Left hindlimb (tissue), 1 donor: ENCODE results near the gene ANXA1.
"Not testable (repeated sequence)": the region's sequence is repeated elsewhere in the genome, so short reads cannot be mapped to it uniquely, and the experiment has no call there.

Experiments
- DNase-seq: peaks from one replicate; pipeline ENCODE4 v3.0.0-alpha.2; 2018

ANXA1 gene, protein sequence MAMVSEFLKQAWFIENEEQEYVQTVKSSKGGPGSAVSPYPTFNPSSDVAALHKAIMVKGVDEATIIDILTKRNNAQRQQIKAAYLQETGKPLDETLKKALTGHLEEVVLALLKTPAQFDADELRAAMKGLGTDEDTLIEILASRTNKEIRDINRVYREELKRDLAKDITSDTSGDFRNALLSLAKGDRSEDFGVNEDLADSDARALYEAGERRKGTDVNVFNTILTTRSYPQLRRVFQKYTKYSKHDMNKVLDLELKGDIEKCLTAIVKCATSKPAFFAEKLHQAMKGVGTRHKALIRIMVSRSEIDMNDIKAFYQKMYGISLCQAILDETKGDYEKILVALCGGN

GRCh38 chr9:73151653-73152542 is at the start of gene ANXA1:
Gene ANXA1 (plus strand): TSS chr9:73151865. CDS start chr9:73158536, 6,671 bp downstream.
- no peak for DNase-seq

DNA sequence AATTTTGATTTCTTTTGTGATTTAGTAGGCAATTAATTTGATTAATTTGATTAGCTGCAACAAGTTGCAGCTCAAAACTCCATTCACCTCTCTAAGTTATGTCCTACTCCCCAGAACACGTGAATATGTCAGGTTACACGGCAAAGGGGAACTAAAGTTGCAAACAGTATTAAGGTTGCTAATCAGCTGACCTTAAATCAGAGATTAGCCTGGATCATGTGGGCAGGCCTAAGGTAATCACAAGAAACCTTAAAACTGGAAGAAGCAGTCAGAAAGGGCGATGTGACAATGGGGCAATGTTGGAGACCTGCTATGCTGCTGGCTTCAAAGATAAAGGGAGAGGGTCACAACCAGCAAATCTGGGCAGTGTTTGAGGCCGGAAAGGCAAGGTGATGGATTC is 47.3 kb upstream of the ANXA1 start:
- no peak for DNase-seq

GRCh38 chr9:73104921-73105320 is 46.7 kb upstream of the ANXA1 start:
- no peak for DNase-seq

DNA sequence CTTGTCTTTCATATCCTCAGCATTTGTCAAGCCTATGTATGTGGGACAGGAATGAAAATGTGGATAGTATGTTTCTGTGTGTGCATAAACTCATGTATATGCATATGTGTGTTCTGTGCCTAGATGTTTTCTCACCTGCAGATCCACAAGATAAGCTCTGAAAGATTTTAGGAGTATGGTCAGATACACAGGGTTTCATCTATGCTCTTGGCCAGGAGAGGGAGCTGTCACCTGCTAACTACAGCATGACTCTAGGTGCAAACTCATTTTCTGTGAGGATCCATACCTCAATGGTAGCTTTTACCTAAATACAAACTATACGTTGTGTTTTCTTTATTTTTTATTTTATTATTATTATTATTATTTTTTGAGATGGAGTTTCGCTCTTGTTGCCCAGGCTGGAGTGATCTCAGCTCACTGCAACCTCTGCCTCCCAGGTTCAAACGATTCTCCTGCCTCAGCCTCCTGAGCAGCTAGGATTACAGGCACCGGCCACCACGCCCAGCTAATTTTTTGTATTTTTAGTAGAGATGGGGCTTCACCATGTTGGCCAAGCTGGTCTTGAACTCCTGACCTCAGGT is 44.1 kb upstream of the ANXA1 start:
- DNase-seq = not testable (repeated sequence)

DNA sequence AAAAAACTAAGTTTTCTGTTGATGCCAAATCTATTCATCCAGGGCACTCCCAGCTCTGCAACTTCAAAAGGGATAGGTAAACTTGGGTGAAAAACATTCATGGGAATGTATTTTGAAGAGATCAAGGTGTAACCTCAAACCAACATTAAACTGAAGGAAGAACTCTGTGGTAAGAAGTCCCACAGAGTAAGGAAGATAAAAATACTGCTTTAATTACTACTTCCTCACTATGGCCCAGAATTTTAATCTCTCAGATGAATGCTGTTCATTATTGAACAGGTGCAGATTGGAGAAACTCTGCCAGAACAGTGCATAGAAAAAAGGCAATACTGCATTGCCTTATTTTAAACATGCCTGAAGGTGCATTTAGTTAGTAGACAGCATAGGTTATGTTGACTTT is 37.6 kb upstream of the ANXA1 start:
- no peak for DNase-seq

DNA sequence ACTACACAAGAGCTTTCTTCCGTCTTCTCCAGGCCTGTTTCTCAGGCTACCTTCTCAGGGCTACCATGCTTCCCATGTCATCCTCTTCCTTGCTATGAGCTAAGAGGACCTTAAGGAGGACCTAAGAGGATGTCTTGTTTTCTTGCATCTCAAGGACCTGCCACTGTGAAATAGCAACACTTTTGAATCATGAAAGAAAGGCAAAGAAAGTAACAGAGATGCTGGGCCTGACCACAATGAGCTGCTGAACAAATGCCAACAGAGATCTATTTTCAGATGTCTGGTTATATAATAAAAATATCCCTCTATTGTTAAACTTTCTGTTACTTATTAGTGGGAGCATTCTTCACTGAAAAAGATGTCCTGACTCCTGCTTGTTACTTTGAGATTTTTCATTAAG is 36.7 kb upstream of the ANXA1 start:
- DNase-seq = no peak

- no peak for DNase-seq
These were observed 35.6 kb upstream of the ANXA1 start for GRCh38 chr9:73116031-73116430.

- DNase-seq = no peak
These were observed 34.8 kb upstream of the ANXA1 start for GRCh38 chr9:73116880-73117279.

DNA sequence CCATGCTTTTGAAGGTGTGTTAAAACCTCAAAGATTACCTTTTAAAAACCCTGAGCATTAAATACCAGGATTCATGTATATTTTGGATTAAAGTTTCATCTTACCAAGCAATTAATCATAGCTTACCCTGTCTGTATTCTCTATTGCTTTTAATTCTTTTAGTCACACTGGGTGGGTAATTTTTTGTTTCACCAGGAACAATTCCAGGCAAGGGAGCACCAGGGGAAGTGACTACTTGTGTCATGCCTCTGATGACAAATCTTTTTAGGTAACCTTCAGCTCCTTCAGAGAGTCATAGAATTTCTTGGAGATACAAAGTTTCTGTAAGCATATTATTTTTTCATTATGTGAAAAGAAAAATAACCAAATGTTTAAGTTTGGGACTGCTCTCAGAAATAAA is 33.4 kb upstream of the ANXA1 start:
- DNase-seq = no peak

DNA sequence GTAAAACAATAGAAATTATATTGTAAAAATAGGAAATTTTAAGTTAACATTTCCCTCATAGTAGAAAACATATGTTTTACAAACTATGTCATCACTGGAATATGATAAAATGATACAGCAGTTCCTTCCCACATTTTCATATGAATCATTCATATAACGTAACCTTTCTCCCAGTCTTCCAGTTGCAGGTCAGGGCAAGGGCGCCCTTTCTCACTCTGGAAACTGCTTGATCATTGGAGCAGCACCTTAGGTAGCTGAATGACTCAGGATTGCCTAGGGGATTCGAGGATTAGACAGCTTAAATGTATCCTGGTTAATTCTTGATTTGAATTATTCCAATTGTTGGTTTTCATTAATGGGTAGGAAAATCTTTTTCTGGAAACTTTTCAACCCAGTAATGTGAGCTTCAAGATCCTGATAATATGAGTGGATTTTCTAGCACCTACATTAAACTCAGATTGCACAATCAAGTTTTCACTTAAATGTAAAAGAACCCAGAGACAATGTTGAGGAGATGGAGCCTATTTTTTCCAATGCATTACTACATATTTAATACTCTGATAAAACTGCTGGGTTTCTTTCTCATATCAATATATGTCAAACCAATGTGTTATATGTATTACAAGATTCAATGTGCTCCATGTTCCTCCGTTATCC is 32.6 kb upstream of the ANXA1 start:
- no peak for DNase-seq

GRCh38 chr9:73121375-73121935 is 30.2 kb upstream of the ANXA1 start:
- DNase-seq = no peak

DNA sequence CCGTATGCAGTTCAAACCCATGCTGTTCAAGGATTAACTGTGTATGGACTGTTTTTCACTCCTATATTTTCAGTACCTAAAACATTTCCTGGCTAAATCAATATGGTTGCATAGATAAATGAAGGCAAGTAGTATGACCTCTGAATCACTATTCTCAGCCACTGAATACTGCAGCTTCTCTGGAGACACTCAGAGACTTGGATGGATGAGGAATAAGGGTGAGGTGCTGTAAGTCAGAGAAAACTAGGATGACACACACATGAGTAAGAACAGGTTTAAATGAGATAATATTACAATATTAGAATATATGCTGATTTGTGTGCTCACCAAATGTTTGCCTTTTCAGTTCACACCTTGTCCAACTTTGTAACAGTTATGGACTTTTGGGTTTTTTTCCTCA is 26.0 kb upstream of the ANXA1 start:
- no peak for DNase-seq

- no peak for DNase-seq
These were observed 21.6 kb upstream of the ANXA1 start for GRCh38 chr9:73129941-73130685.

- no peak for DNase-seq
These were observed 20.2 kb upstream of the ANXA1 start for GRCh38 chr9:73131461-73131860.

DNA sequence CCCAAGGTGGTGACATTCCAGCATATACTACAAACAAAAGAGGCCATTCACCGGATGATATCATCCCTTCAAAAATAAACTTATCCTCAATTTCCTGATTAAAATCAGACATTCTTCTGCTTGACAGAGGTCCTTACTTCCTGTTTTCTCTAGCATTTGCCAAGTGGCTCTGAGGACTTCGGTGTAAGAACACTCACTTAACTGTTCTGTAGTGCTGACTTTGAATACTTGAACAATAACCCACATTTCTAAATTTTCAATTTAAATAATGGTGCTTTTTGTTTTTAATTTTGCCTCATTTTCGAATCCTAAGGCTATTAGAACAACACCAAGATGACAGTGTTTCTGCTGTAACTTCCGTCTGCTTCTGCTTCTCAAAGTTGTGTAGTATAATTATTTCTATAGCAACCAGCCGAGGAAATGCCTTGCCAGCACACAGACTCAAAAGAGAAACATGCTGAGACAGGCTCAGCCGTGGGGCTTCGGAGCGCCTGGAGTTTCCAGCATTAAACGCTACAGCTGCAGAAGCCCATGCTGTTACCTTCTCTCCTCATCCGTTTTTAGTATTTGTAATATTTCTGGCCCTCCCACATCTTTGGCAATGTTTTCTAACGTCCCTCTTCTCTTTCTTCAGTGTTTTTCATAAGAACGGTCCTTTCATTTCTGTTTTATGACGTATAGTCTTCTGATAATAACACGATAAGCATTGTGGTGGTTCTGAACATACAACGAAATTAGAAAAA is 19.5 kb upstream of the ANXA1 start:
- peak; percentile 89 for DNase-seq

DNA sequence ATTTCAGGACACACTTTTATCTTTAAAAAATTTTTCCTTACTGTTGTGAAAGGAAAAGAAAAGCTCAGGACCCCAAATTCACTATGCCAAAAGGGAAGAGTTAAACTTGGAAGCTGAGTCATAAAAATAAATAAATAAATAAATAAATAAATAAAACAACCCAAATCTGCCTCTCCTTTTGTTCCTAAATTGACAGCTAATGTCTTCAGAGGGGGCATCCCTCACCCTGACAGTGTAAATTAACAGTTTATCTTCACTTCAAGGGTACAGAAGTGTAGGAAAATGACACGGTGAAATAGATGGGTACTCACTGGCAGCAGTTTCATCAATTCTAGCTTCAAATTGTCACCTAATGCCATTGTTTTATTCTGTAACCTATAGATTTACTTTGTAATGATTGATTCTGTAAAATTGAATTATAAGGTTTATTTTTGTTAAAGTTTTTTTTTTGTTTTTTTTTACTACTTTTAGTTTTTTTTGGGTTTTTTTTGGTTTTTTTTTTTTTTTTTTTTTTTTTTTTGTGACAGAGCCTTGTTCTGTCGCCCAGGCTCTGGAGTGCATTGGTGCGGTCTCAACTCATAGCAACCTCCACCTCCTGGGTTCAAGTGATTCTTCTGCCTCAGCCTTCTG is 18.5 kb upstream of the ANXA1 start:
- DNase-seq = no peak

GRCh38 chr9:73133921-73134407 is 17.7 kb upstream of the ANXA1 start:
- peak; percentile 47 for DNase-seq

- no peak for DNase-seq
These were observed 16.3 kb upstream of the ANXA1 start for GRCh38 chr9:73135394-73135793.

GRCh38 chr9:73137286-73137899 is 14.3 kb upstream of the ANXA1 start:
- DNase-seq = no peak

- no peak for DNase-seq
These were observed 13.8 kb upstream of the ANXA1 start for GRCh38 chr9:73137914-73138313.
